ENCODE results near the gene NUDT1. TPM values are rescaled to one million over a fixed set of nuclear protein-coding genes. Genes with fewer than 3 reads are reported as not detected.

The NUDT1 gene
- total and polyA plus RNA-seq, 2 experiments from 2014 or later: 54.5 to 163 TPM

GRCh38 chr7:2251841-2252771 is 10.1 kb downstream of the NUDT1 start:
- H3K4me1 ChIP-seq (ENCODE audit: insufficient read depth): no peaks in the 10 kb centered on the region
- H3K4me3 ChIP-seq: no peak overlapping the region
- no peaks in the 10 kb centered on the region for H3K27me3 ChIP-seq (ENCODE audit: insufficient read depth)
- H3K27ac ChIP-seq (ENCODE audit: low read depth): no peak overlapping the region
- H3K79me2 ChIP-seq (replicated peaks; ENCODE audit: insufficient read depth): no peaks in the 10 kb centered on the region
- no peaks in the 10 kb centered on the region; the same call in 1 of the 2 replicates for H4K20me1 ChIP-seq (replicated peaks; ENCODE audit: insufficient read depth)
- Mint-ChIP-seq H3K36me3 (ENCODE audit: low read depth) (peaks cover 23% of the 10 kb centered on the region), H3K9me3 (no peaks in the 10 kb centered on the region), H3K4me1 (no peaks in the 10 kb centered on the region; the same call in 2 of the 3 replicates), H3K27me3 (ENCODE audit: insufficient read depth, low read depth, poor library complexity) (peaks cover 16% of the 10 kb centered on the region), H3K4me3 (no peak overlapping the region), H3K27ac (peak overlapping the region; percentile 56; the same call in 1 of the 2 replicates)
- no peak for TF ChIP-seq CREB1 (CRISPR knock-in tag; IDR thresholded peaks at IDR 0.05; ENCODE audit: low read depth)
- TF ChIP-seq CTCF (conservative IDR thresholded peaks at IDR 0.05; ENCODE audit: low read depth in 2 of 2): no peak
- TF ChIP-seq EZH2 (IDR thresholded peaks at IDR 0.05; ENCODE audit: low read depth, unreplicated experiment): no peak
- TF ChIP-seq REST (IDR thresholded peaks at IDR 0.05; ENCODE audit: unreplicated experiment): no peak
- no peak for TF ChIP-seq ETS1 (IDR thresholded peaks at IDR 0.05)
- TF ChIP-seq ZNF331 (CRISPR knock-in tag; IDR thresholded peaks at IDR 0.05; ENCODE audit: low read depth): no peak
- TF ChIP-seq ZNF462 (CRISPR knock-in tag; IDR thresholded peaks at IDR 0.05): no peak
- TF ChIP-seq NANOG (IDR thresholded peaks at IDR 0.05; ENCODE audit: borderline replicate concordance): no peak
- no peaks in the 10 kb centered on the region; the same call in 1 of the 2 replicates for H3K36me3 ChIP-seq (ENCODE audit: insufficient read depth)
- DNase-seq (ENCODE audit: low spot score) (no peak), ATAC-seq (no peak)
- no peaks in the 10 kb centered on the region for H3F3A ChIP-seq (replicated peaks; ENCODE audit: low read depth)
- no peak overlapping the region for H3K4me2 ChIP-seq
- no peaks in the 10 kb centered on the region for H3K9me2 ChIP-seq (ENCODE audit: insufficient read depth)
- H2AFZ ChIP-seq: no peak overlapping the region

All from GM23338 (cell line).